ENCODE data around the gene ZNF763.

GRCh38 chr19:11995174-11995573 is 30.3 kb downstream of the ZNF763 start:
- TF ChIP-seq SIN3A (IDR thresholded peaks at IDR 0.05; ENCODE audit: borderline replicate concordance, insufficient read depth, low read depth, low read length) (no peak), CTCF (IDR thresholded peaks at IDR 0.05) (no peak), REST (IDR thresholded peaks at IDR 0.05; ENCODE audit: insufficient read depth in 1 of 2, low read depth in 2 of 2, low read length in 1 of 2) (no peak)

Data from Panc1 (cell line).